Activated naive CD4-positive, alpha-beta T cell treated with anti-CD3 and anti-CD28 coated beads, Interleukin-2, amount 50 U/mL, for 24 hours (primary cell): ENCODE results near the gene WDR45B.

Experiments
- H3K27ac Mint-ChIP-seq: one replicate; pipeline ENCODE4 v1.8.0; 2021; ENCODE audit warnings: mild to moderate bottlenecking, mixed read lengths
- H3K27me3 Mint-ChIP-seq: one replicate; pipeline ENCODE4 v1.8.0; 2021; ENCODE audit warnings: mixed read lengths
- H3K36me3 Mint-ChIP-seq: one replicate; pipeline ENCODE4 v1.8.0; 2021; ENCODE audit warnings: mixed read lengths
- H3K4me1 Mint-ChIP-seq: one replicate; pipeline ENCODE4 v1.8.0; 2021; ENCODE audit warnings: mixed read lengths
- H3K4me3 Mint-ChIP-seq: one replicate; pipeline ENCODE4 v1.8.0; 2021; ENCODE audit warnings: mild to moderate bottlenecking, mixed read lengths
- H3K9me3 Mint-ChIP-seq: one replicate; pipeline ENCODE4 v1.8.0; 2021; ENCODE audit warnings: mixed read lengths

Gene WDR45B

GRCh38 chr17:82605939-82606600, 42.2 kb downstream of the WDR45B start:
- Mint-ChIP-seq H3K4me1 (no peaks in the 10 kb centered on the region), H3K4me3 (no peak overlapping the region), H3K9me3 (no peaks in the 10 kb centered on the region), H3K36me3 (peaks cover 12% of the 10 kb centered on the region), H3K27ac (no peak overlapping the region), H3K27me3 (no peaks in the 10 kb centered on the region)

DNA sequence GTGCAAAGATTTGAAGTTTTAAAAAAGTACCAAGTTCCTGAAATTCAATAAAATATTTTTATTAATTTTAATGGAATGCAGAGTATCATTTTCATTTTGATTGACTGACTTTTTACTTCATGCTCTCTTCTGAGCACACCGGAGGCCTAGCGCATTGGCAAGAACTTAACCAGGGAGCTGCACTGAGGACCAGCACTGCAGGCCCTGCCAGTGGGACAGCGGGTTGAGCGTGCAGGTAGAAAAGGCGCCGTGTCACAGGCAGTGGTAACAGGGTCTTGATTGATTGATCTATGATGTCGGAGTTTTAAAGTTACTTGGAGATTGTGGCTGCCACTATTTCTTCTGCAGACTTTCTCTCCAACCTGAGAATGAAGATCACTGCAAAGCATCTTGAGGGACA, 43.7 kb downstream of the WDR45B start:
- Mint-ChIP-seq H3K27me3 (no peaks in the 10 kb centered on the region), H3K4me1 (no peaks in the 10 kb centered on the region), H3K4me3 (no peak overlapping the region), H3K27ac (peak overlapping the region; percentile 46), H3K9me3 (no peaks in the 10 kb centered on the region), H3K36me3 (peaks cover 9% of the 10 kb centered on the region)

- H3K36me3 Mint-ChIP-seq: peaks cover 6% of the 10 kb centered on the region
- no peak overlapping the region for H3K27ac Mint-ChIP-seq
- H3K4me1 Mint-ChIP-seq: no peaks in the 10 kb centered on the region
- no peaks in the 10 kb centered on the region for H3K9me3 Mint-ChIP-seq
- H3K27me3 Mint-ChIP-seq: no peaks in the 10 kb centered on the region
- H3K4me3 Mint-ChIP-seq: no peak overlapping the region
Observed at GRCh38 chr17:82603981-82604448, 44.2 kb downstream of the WDR45B start.

DNA sequence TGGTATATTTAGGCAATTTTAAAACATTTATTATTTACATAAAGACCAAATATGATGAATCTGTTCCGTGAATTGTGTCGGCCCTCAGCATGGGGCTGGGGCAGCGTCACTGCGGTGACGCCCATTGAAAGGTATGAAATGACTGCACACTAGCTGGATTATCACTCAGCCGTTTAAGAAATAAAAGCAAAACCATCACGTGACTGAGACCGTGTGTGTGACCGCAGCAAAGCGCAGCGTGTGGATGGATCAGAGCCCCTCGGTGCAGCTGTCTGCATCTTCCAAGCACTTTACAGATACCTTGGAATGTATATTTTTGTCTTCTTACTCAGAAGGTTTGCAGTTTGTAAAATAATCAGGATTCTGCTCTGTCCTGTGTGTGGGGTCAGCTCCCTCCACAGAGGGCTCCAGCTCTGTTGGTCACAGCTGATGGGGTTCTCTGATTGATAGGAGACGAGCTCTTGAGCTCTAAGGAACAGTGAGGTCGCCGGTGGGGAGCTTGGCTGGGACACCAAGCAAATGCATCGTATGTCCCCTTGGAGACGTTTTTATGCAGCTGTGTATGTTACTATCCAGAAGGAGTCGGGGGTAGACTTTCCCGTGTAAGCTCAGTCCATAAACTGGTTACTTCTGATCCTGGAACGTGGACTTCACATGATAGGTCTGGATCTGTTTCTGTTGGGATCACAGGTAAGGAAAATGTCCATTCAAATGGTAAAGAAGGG, 45.1 kb downstream of the WDR45B start:
- no peaks in the 10 kb centered on the region for H3K27me3 Mint-ChIP-seq
- H3K36me3 Mint-ChIP-seq: peaks cover 4% of the 10 kb centered on the region
- no peaks in the 10 kb centered on the region for H3K9me3 Mint-ChIP-seq
- H3K4me1 Mint-ChIP-seq: no peaks in the 10 kb centered on the region
- no peak overlapping the region for H3K4me3 Mint-ChIP-seq
- H3K27ac Mint-ChIP-seq: no peak overlapping the region

DNA sequence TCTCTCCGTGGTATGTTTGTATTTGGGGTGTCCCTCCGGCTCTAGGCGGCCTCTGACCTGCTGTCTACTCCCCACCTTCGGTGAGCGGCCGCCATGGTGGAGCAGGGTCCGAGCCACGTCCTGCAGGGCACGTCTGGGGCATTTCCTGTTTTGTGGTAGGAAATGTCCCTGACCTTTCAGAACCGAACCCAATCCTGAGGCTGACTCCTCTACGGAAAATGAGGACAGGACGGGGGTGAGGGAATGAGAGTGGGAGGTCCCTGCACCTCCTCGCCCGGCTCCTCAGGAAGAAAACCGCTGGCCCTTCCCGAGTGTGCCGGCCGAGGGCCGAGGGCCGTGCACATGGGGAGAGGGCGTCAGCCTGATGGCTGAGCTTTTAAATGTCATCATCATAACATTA, 45.8 kb downstream of the WDR45B start:
- Mint-ChIP-seq H3K36me3 (peaks cover 4% of the 10 kb centered on the region), H3K27ac (peak overlapping the region; percentile 41), H3K27me3 (no peaks in the 10 kb centered on the region)

GRCh38 chr17:82601447-82602000, 46.7 kb downstream of the WDR45B start:
- Mint-ChIP-seq H3K9me3 (no peaks in the 10 kb centered on the region), H3K36me3 (peaks cover 4% of the 10 kb centered on the region), H3K27me3 (no peaks in the 10 kb centered on the region), H3K4me1 (peaks cover 3% of the 10 kb centered on the region), H3K4me3 (no peak overlapping the region), H3K27ac (no peak overlapping the region)

More for the DNA sequence above, 45.8 kb downstream of the WDR45B start:
- H3K9me3 Mint-ChIP-seq: no peaks in the 10 kb centered on the region
- H3K4me3 Mint-ChIP-seq: no peak overlapping the region
- no peaks in the 10 kb centered on the region for H3K4me1 Mint-ChIP-seq

DNA sequence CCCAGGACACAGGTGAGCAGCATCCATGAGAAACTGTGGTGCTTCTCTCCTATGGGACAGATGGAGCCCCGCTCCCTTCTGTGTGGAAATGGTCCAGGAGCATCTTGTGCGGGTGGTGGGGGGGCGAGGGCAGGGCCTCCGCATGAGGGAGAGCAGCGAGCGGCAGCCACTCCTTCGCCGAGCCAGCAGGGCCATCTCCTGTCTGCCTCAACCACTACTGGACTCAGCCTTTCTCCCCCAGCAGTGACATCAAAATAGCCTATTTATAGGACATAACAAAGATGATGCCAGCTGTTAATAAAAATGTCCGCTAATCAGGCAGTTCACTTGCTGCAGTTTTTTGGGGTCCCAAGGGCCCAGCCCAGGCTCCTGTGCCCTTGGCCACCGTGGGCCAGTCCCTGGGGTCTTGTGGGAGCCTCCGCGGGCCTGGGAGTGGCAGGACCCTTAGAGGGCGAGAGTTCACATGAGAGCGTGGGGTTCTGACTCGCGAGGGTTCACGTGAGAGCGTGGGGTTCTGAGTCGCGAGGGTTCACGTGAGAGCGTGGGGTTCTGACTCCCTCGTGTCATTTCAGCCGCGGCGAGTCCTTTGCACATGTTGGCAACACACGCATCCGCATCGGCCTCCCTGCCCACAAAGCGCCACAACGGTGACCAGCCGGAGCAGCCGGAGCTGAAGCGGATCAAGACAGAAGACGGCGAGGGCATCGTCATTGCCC, 47.4 kb downstream of the WDR45B start:
- peaks cover 3% of the 10 kb centered on the region for H3K4me1 Mint-ChIP-seq
- no peak overlapping the region for H3K27ac Mint-ChIP-seq
- no peak overlapping the region for H3K4me3 Mint-ChIP-seq
- no peaks in the 10 kb centered on the region for H3K9me3 Mint-ChIP-seq
- peaks cover 4% of the 10 kb centered on the region for H3K36me3 Mint-ChIP-seq
- H3K27me3 Mint-ChIP-seq: no peaks in the 10 kb centered on the region

DNA sequence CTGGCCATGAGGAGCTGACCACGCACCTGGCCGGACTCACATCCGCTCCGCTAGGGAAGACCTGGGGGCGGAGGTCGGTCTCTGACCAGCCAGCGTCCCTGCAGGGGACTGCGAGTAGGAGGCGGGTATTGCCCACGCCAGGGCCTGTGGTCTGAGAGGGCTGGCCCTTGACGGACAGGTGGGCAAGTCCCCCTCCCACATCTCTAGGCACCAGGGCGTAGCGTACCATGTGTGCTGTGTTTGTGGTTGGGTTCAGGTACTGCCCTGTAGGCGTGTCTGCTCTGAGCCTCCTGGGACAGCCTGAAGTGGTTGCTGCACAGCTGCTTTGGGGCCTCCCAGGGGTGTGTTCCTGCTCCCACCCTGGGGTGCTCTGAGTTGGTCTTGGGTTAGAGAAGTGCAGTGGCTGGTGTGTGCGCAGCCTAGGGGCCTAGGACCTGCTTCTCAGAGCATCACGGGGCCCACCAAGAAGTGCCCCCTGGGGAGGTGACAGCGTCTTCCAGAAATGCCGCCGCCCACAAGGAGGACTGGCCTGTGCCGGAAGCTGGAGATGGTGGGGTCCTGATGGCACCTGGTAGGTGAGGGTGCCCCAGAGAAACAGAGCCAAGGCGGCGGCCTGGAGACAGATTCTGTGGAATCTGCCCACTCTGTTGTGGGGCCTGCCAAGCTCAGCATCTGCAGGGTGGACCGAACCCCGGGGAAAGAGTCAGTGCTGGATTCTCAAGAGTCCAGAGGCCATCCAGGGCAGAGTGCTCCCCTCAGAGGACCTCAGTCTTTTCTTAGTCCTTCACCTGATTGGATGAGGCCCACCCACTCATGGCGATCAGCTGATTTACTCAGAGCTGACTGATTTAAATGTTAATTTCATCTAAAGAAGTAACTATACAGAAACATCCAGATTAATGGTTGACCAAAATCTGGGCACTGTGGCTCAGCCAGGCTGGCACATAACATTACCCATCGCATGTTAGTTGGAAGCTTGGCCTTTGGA, 48.3 kb downstream of the WDR45B start:
- no peak overlapping the region for H3K27ac Mint-ChIP-seq
- H3K9me3 Mint-ChIP-seq: no peaks in the 10 kb centered on the region

DNA sequence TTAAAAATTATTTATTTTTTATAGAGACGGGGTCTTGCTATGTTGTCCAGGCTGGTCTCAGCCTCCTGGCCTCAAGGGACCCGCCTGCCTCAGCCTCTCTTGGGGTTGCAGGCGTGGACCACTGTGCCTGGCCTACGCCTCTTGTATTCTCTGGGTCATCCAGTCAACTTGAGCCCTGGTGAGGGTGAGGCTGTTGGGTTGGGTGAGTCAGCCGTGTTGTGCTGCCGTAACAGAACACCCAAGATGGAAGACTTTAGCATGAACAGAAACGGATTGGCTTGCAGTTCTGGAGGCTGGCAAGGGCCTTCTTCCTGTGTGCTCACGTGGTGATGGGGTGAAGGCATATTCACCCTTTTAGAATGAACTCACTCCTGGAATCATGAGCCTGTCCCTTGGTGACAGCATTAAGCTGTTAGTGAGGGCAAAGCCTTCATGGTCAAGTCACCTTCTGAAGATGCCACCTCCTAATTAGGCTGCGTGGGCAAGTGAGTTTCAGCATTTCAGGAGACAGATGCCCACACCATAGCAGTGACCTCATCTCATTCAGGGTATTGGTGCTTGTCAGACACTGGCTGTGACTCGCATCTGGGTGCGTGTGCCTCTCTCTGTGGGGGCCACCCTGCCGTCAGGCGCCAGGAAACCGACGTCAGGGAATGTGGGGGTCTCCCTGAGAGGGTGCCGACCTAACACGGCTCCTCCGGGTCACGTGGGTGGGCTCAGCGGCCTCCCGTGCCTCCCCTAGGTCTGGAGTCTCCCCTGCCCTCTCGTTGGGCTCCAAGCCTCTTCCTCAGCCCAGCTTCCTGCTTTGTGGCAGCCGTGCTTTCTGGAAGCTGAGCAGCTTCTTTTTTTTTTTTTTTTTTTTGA, 49.8 kb downstream of the WDR45B start:
- Mint-ChIP-seq H3K27ac (no peak overlapping the region), H3K9me3 (no peaks in the 10 kb centered on the region), H3K27me3 (no peaks in the 10 kb centered on the region), H3K4me3 (no peak overlapping the region), H3K4me1 (peaks cover 20% of the 10 kb centered on the region), H3K36me3 (peaks cover 3% of the 10 kb centered on the region)

More for the DNA sequence above, 48.3 kb downstream of the WDR45B start:
- H3K4me1 Mint-ChIP-seq: peaks cover 5% of the 10 kb centered on the region
- H3K4me3 Mint-ChIP-seq: no peak overlapping the region
- peaks cover 4% of the 10 kb centered on the region for H3K36me3 Mint-ChIP-seq
- no peaks in the 10 kb centered on the region for H3K27me3 Mint-ChIP-seq

GRCh38 chr17:82596837-82597672, 51.2 kb downstream of the WDR45B start:
- H3K27ac Mint-ChIP-seq: no peak overlapping the region
- H3K4me1 Mint-ChIP-seq: peaks cover 31% of the 10 kb centered on the region

GRCh38 chr17:82596296-82596695, 51.9 kb downstream of the WDR45B start:
- Mint-ChIP-seq H3K27ac (no peak overlapping the region), H3K36me3 (no peaks in the 10 kb centered on the region), H3K4me3 (no peak overlapping the region), H3K27me3 (no peaks in the 10 kb centered on the region), H3K9me3 (no peaks in the 10 kb centered on the region), H3K4me1 (peaks cover 36% of the 10 kb centered on the region)

More at GRCh38 chr17:82596837-82597672, 51.2 kb downstream of the WDR45B start:
- no peak overlapping the region for H3K4me3 Mint-ChIP-seq
- H3K36me3 Mint-ChIP-seq: no peaks in the 10 kb centered on the region
- H3K27me3 Mint-ChIP-seq: no peaks in the 10 kb centered on the region
- H3K9me3 Mint-ChIP-seq: no peaks in the 10 kb centered on the region

DNA sequence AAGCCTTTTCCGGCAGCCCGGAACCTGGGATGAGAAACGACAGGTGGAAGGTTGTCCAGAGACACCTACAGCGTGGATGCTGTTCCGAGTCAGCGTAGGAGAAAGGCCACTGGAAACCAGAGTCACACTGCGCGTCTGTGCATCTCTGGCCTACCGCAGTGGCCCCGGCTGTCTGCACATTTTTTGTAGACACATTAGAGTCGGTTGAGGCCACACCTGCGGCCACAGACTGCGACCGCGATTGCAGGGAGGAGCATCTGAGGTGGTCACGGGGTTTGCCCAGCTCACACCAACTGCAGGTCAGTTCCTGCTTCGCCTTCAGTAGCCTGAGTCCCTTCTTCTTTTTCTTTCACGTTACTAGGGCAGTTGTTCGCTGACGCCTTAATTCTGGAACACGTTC, 52.4 kb downstream of the WDR45B start:
- Mint-ChIP-seq H3K27ac (no peak overlapping the region), H3K27me3 (no peaks in the 10 kb centered on the region), H3K4me3 (no peak overlapping the region), H3K36me3 (no peaks in the 10 kb centered on the region), H3K4me1 (peaks cover 36% of the 10 kb centered on the region), H3K9me3 (no peaks in the 10 kb centered on the region)

DNA sequence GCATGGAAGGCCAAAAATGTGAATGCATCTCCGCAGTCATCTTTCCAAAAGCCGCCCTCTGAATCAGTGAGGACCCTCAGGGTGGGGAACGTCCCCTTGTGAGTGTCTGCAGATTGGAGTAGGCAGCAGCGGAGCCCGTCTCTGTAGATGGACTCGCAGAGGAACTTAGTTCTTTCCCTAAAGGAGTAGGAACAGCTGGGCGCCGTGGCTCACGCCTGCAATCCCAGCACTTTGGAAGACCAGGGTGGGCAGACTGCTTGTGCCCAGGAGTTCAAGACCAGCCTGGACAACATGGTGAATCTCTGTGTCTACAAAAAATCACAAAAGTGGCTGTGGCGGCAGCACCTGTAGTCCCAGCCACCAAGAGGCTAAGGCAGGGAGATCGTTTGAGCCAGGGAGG, 53.7 kb downstream of the WDR45B start:
- Mint-ChIP-seq H3K4me3 (peak overlapping the region; percentile 19), H3K27me3 (no peaks in the 10 kb centered on the region), H3K36me3 (no peaks in the 10 kb centered on the region), H3K27ac (peak overlapping the region; percentile 25), H3K4me1 (peaks cover 39% of the 10 kb centered on the region), H3K9me3 (no peaks in the 10 kb centered on the region)
